HT-29 (cell line): Measurements from ENCODE around the gene SYNE3. TPM values are rescaled to one million over a fixed set of nuclear protein-coding genes. Genes with fewer than 3 reads are reported as not detected.

ENCODE experiments used
- DNase-seq: peaks from one replicate; pipeline ENCODE4 v3.0.0-alpha.2; 2015; ENCODE audit warnings: low spot score
- total RNA-seq: library from RNA; depleted of rRNA; stranded (reverse); fragments of >200 nt; shearing (Covaris generic); gene quantifications from 2 replicates; pipeline ENCODE4 v1.2.3, GENCODE V29; 2014

The SYNE3 gene
- total RNA-seq, 1 experiment from 2014 or later, result not detected

- no peak for DNase-seq
Observed at GRCh38 chr14:95540236-95540855, 23.9 kb upstream of the SYNE3 start.

GRCh38 chr14:95538801-95539509 is 22.5 kb upstream of the SYNE3 start:
- no peak for DNase-seq

GRCh38 chr14:95537298-95538089 is 21.0 kb upstream of the SYNE3 start:
- DNase-seq, result no peak

- no peak for DNase-seq
Observed at GRCh38 chr14:95536671-95537070, 20.2 kb upstream of the SYNE3 start.

GRCh38 chr14:95536036-95536593 is 19.7 kb upstream of the SYNE3 start:
- DNase-seq, result peak; percentile 8

GRCh38 chr14:95535226-95536021 is 19.0 kb upstream of the SYNE3 start:
- peak; percentile 10 for DNase-seq

GRCh38 chr14:95534299-95535225 is 18.1 kb upstream of the SYNE3 start, which contains the start of gene GLRX5:
GLRX5 (plus strand) TSS chr14:95535050; CDS start chr14:95535090, 40 bp downstream.
- peak; percentile 96 for DNase-seq

GRCh38 chr14:95533822-95534221 is 17.4 kb upstream of the SYNE3 start:
- peak; percentile 20 for DNase-seq

- peak; percentile 40 for DNase-seq
Observed at GRCh38 chr14:95533391-95533821, 17.0 kb upstream of the SYNE3 start.

- no peak for DNase-seq
Observed at GRCh38 chr14:95531969-95532368, 15.5 kb upstream of the SYNE3 start.

GRCh38 chr14:95531473-95531872 is 15.0 kb upstream of the SYNE3 start:
- no peak for DNase-seq

- DNase-seq, result peak; percentile 19
Observed at GRCh38 chr14:95530473-95531276, 14.2 kb upstream of the SYNE3 start.

- no peak for DNase-seq
Observed at GRCh38 chr14:95529216-95529615, 12.8 kb upstream of the SYNE3 start.

GRCh38 chr14:95527387-95528002 is 11.0 kb upstream of the SYNE3 start:
- peak; percentile 41 for DNase-seq

- no peak for DNase-seq
Observed at GRCh38 chr14:95526483-95527386, 10.3 kb upstream of the SYNE3 start.

GRCh38 chr14:95525999-95526398 is 9.5 kb upstream of the SYNE3 start:
- no peak for DNase-seq

GRCh38 chr14:95524706-95525512 is 8.5 kb upstream of the SYNE3 start:
- no peak for DNase-seq
